ENCODE data around the gene MYMK. TPM values are rescaled to one million over a fixed set of nuclear protein-coding genes. Genes with fewer than 3 reads are reported as not detected.
A peak's percentile ranks its signal among the peaks of the same experiment; 100 is the strongest.

Gene MYMK
- total and polyA plus RNA-seq, 8 donors, result not detected

GRCh38 chr9:133538851-133539833 is 14.4 kb upstream of the MYMK start:
- WGBS, 5 donors, result 28 to 55% (median 39%) methylated on average over 14 to 47 of the region's 47 CpGs

GRCh38 chr9:133538176-133538575 is 13.4 kb upstream of the MYMK start:
- Histone ChIP-seq H3K9me3 (no peaks in the 10 kb centered on the region), H3K36me3 (peaks cover 0 to 11% (median 0%) of the 10 kb centered on the region in 4 donors), H3K4me3 (no peak overlapping the region), H3K27ac (no peak overlapping the region), H3K4me1 (peaks cover 12 to 52% (median 41%) of the 10 kb centered on the region in 4 donors), H3K27me3 (peaks cover 0 to 64% (median 21%) of the 10 kb centered on the region in 3 donors)
- no peak for DNase-seq
- TF ChIP-seq POLR2A (IDR thresholded peaks at IDR 0.05) (no peak), EP300 (IDR thresholded peaks at IDR 0.05) (no peak), POLR2AphosphoS5 (IDR thresholded peaks at IDR 0.05) (no peak), CTCF (IDR thresholded peaks at IDR 0.05) (no peak)
- intact Hi-C loops (cut with DNase I; ENCODE audit: low total_unique reads), result loop anchor here (10.0 kb wide), 1 partner anchor 187 kb away; no protein-coding TSS in a partner anchor
- WGBS, 5 donors, result 78 to 95% (median 85%) methylated on average over 7 to 14 of the region's 14 CpGs

More at GRCh38 chr9:133538851-133539833, 14.4 kb upstream of the MYMK start:
- peak; percentile 37 to 60 for DNase-seq
- TF ChIP-seq POLR2A (IDR thresholded peaks at IDR 0.05) (no peak), POLR2AphosphoS5 (IDR thresholded peaks at IDR 0.05) (no peak), CTCF (IDR thresholded peaks at IDR 0.05) (no peak), EP300 (IDR thresholded peaks at IDR 0.05) (no peak)
- H3K27ac ChIP-seq, result peak overlapping the region in 3 of 5 donors; percentile 14 to 51 (median 28)
- H3K4me1 ChIP-seq, result peaks cover 8 to 45% (median 33%) of the 10 kb centered on the region in 4 donors
- H3K36me3 ChIP-seq, result peaks cover 0 to 11% (median 0%) of the 10 kb centered on the region in 4 donors
- H3K4me3 ChIP-seq, result peak overlapping the region in 3 of 4 donors; percentile 15 to 38 (median 22)
- H3K9me3 ChIP-seq, result no peaks in the 10 kb centered on the region
- H3K27me3 ChIP-seq, result peaks cover 0 to 55% (median 20%) of the 10 kb centered on the region in 3 donors
- intact Hi-C loops (cut with DNase I; ENCODE audit: low total_unique reads), result loop anchor here (10.0 kb wide), 1 partner anchor 186 kb away; no protein-coding TSS in a partner anchor

GRCh38 chr9:133537257-133537656 is 12.5 kb upstream of the MYMK start:
- intact Hi-C loops (cut with DNase I; ENCODE audit: low total_unique reads), result loop anchor here (10.0 kb wide), 1 partner anchor 188 kb away; no protein-coding TSS in a partner anchor

More at GRCh38 chr9:133537257-133537656, 12.5 kb upstream of the MYMK start:
- Histone ChIP-seq H3K36me3 (peaks cover 0 to 11% (median 0%) of the 10 kb centered on the region in 4 donors), H3K4me1 (peaks cover 12 to 55% (median 39%) of the 10 kb centered on the region in 4 donors), H3K27ac (no peak overlapping the region), H3K27me3 (peaks cover 0 to 73% (median 21%) of the 10 kb centered on the region in 3 donors), H3K4me3 (no peak overlapping the region), H3K9me3 (no peaks in the 10 kb centered on the region)
- 89 to 97% (median 91%) methylated on average over 6 to 16 of the region's 16 CpGs; no CpG with 5 or more reads in 1 of the 5 donors for WGBS, 5 donors
- no peak for DNase-seq
- TF ChIP-seq EP300 (IDR thresholded peaks at IDR 0.05) (no peak), CTCF (IDR thresholded peaks at IDR 0.05) (no peak), POLR2AphosphoS5 (IDR thresholded peaks at IDR 0.05) (no peak), POLR2A (IDR thresholded peaks at IDR 0.05) (no peak)

All from stomach (tissue), 9 donors.